Spinal cord (tissue), 10 donors: ENCODE measurements around the gene ZNF512B. TPM values are rescaled to one million over a fixed set of nuclear protein-coding genes. Genes with fewer than 3 reads are reported as not detected.
"Not testable (repeated sequence)": the region's sequence is repeated elsewhere in the genome, so short reads cannot be mapped to it uniquely, and the experiment has no call there.

Experiments
- DNase-seq, 6 donors: peaks; one replicate each; pipeline versions ENCODE4 v3.0.0 to v3.0.0-alpha.2; 2013 to 2015; ENCODE audit warnings: low spot score in 6 of 6, low read depth in 4 of 6
- H3K27ac ChIP-seq: one replicate; pipeline ENCODE4 v1.5.1; 2013; ENCODE audit warnings: low read depth, low read length, control low read depth
- H3K27me3 ChIP-seq: one replicate; pipeline ENCODE4 v1.6.1; 2013; ENCODE audit warnings: low read length; ENCODE audit not compliant: control insufficient read depth, insufficient read depth
- H3K36me3 ChIP-seq: one replicate; pipeline ENCODE4 v1.6.1; 2013; ENCODE audit warnings: low read length; ENCODE audit not compliant: control insufficient read depth, insufficient read depth
- H3K4me1 ChIP-seq: one replicate; pipeline ENCODE4 v1.6.1; 2013; ENCODE audit warnings: low read length; ENCODE audit not compliant: control insufficient read depth, insufficient read depth
- H3K4me3 ChIP-seq: one replicate; pipeline ENCODE4 v1.5.1; 2013; ENCODE audit warnings: low read depth, low read length, control low read depth
- H3K9me3 ChIP-seq: one replicate; pipeline ENCODE4 v1.6.1; 2013; ENCODE audit warnings: low read length; ENCODE audit not compliant: control insufficient read depth, insufficient read depth
- WGBS: methylation state at CpG from one replicate; pipeline ENCODE4 v1.1.5; 2013; ENCODE audit warnings: missing lambda C conversion rate; ENCODE audit not compliant: insufficient coverage; 5-methylcytosine and 5-hydroxymethylcytosine counted together
- polyA plus RNA-seq, 2 donors: library from polyadenylated mRNA; unstranded; fragments of 120-200 nt; gene quantifications; one replicate each; pipeline ENCODE4 v1.2.1, GENCODE V29; 2013; ENCODE audit not compliant: insufficient read length in 2 of 2
- total RNA-seq, 2 donors: library from RNA; depleted of rRNA in 1 of 2; stranded (reverse); fragments of 120-200 nt in 1 of 2; fragments of >200 nt in 1 of 2; gene quantifications; one replicate each; pipeline versions ENCODE4 v1.2.3 to v1.2.4, GENCODE V29; 2013 to 2014
- donor health status: healthy.

ZNF512B gene
- total and polyA plus RNA-seq, 4 donors, result 10.6 to 44.7 (median 33.9) TPM

DNA sequence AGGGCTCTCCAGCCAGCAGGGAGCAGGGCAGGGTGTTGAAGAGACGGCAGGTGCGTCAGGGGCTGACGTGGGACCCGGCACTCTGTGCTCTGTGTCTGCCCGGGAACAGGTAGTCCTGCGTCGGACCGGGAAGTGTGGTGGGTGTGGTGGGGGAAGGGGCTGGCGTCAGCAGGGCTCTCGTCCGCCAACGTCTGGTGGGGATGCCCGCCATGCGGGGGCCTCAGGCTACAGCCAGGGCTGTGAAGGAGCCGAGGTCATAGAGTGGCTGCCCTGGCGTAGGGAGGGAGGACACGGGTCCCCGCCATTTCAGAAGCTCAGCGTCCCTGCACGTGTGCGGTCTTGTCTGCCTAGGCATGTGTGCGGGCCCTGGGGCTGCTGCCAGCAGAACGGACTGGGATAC is 49.5 kb downstream of the ZNF512B start:
- Histone ChIP-seq H3K27ac (no peak overlapping the region), H3K4me1 (peaks cover 5% of the 10 kb centered on the region), H3K36me3 (peaks cover 33% of the 10 kb centered on the region), H3K9me3 (no peaks in the 10 kb centered on the region), H3K27me3 (no peaks in the 10 kb centered on the region), H3K4me3 (no peak overlapping the region)
- DNase-seq, result no peak
- 92% methylated on average over 21 of the region's 23 CpGs for WGBS

DNA sequence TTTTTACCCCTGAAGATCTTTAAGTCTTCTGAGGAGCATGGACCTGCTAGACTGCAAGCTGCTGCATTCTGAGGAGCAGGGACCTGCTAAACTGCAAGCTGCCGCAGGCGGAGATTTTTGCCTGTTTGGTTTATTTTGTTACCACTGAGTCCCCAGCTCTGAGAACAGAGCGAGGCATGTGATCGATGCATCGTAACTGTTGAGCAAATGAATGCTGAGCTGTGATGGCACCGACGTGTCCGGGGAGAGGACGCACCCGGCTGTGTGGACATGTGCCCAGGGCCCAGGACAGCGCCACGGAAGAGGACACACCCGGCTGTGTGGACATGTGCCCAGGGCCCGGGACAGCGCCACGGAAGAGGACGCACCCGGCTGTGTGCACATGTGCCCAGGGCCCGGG is 50.6 kb downstream of the ZNF512B start:
- Histone ChIP-seq H3K27ac (no peak overlapping the region), H3K36me3 (peaks cover 26% of the 10 kb centered on the region), H3K4me1 (peaks cover 5% of the 10 kb centered on the region), H3K27me3 (no peaks in the 10 kb centered on the region), H3K9me3 (no peaks in the 10 kb centered on the region), H3K4me3 (no peak overlapping the region)
- WGBS, result 85% methylated on average over 11 of the region's 19 CpGs
- no peak for DNase-seq

- H3K4me3 ChIP-seq, result no peak overlapping the region
- WGBS, result 79% methylated on average over 11 of the region's 11 CpGs
- DNase-seq, result no peak
- H3K27ac ChIP-seq, result no peak overlapping the region
- H3K9me3 ChIP-seq, result no peaks in the 10 kb centered on the region
- peaks cover 26% of the 10 kb centered on the region for H3K36me3 ChIP-seq
- no peaks in the 10 kb centered on the region for H3K27me3 ChIP-seq
- H3K4me1 ChIP-seq, result peaks cover 3% of the 10 kb centered on the region
These were observed 51.9 kb downstream of the ZNF512B start for GRCh38 chr20:63917811-63918210.

DNA sequence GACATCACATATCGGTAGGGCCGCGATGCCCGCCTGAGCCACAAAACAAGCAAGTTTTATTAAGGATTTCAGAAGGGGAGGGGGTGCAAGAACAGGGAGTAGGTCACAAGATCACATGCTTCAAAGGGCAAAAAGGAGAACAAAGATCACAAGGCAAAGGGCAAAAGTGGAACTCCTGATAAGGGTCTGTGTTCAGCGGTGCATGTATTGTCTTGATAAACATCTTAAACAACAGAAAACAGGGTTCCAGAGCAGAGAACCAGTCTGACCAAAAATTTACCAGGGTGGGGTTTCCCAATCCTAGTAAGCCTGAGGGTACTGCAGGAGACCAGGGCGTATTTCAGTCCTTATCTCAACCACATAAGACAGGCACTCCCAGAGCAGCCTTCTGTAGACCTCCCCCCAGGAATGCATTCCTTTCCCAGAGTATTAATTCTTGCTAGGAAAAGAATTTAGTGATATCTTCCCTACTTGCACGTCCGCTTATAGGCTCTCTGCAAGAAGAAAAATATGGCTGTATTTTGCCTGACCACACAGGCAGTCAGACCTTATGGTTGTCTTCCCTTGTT is 53.3 kb downstream of the ZNF512B start:
- not testable (repeated sequence) for H3K9me3 ChIP-seq, H3K27ac ChIP-seq, H3K27me3 ChIP-seq, H3K4me3 ChIP-seq, DNase-seq
- 90% methylated on average over 2 of the region's 8 CpGs for WGBS
- H3K36me3 ChIP-seq, result peaks cover 17% of the 10 kb centered on the region
- peaks cover 13% of the 10 kb centered on the region for H3K4me1 ChIP-seq

- 75% methylated on average over 5 of the region's 6 CpGs for WGBS
- Histone ChIP-seq H3K27ac (no peak overlapping the region), H3K9me3 (no peaks in the 10 kb centered on the region), H3K4me3 (no peak overlapping the region), H3K4me1 (peaks cover 18% of the 10 kb centered on the region), H3K36me3 (peaks cover 17% of the 10 kb centered on the region), H3K27me3 (no peaks in the 10 kb centered on the region)
- no peak for DNase-seq
These were observed 54.3 kb downstream of the ZNF512B start for GRCh38 chr20:63915471-63915870.

GRCh38 chr20:63913768-63914167 is 56.0 kb downstream of the ZNF512B start:
- Histone ChIP-seq H3K4me3 (no peak overlapping the region), H3K9me3 (no peaks in the 10 kb centered on the region), H3K27ac (no peak overlapping the region), H3K27me3 (no peaks in the 10 kb centered on the region), H3K36me3 (peaks cover 10% of the 10 kb centered on the region), H3K4me1 (peaks cover 18% of the 10 kb centered on the region)
- WGBS, result 99% methylated on average over 9 of the region's 12 CpGs
- DNase-seq, result no peak

DNA sequence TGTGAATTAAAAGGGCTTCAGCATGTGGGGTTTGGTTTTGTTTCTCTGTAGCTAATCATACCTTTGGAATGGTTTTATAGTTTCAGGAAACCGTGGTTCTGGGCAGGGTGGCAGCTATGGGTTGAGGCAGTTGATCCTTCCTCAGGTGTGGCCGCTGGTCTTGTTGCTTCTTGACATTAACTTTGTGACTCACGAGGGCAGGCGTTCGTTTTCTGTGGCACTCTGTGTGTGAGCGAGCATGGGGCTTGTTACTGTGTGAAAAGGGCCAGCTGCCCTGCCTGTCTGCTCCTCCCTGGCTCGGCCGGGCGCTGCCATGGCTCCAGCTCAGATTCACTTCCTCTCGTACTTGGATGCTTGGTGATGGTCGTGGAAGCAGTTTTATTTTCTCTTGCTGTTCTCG is 58.6 kb downstream of the ZNF512B start:
- no peak overlapping the region for H3K27ac ChIP-seq
- H3K4me3 ChIP-seq, result no peak overlapping the region
- no peaks in the 10 kb centered on the region for H3K27me3 ChIP-seq
- H3K36me3 ChIP-seq, result peaks cover 4% of the 10 kb centered on the region
- peak in 1 of 6 donors; percentile 55 for DNase-seq
- peaks cover 18% of the 10 kb centered on the region for H3K4me1 ChIP-seq
- WGBS, result 36% methylated on average over 10 of the region's 12 CpGs
- no peaks in the 10 kb centered on the region for H3K9me3 ChIP-seq

GRCh38 chr20:63908008-63908682 is 61.6 kb downstream of the ZNF512B start:
- WGBS, result 91% methylated on average over 16 of the region's 16 CpGs

More at GRCh38 chr20:63908008-63908682, 61.6 kb downstream of the ZNF512B start:
- DNase-seq, result no peak
- H3K4me1 ChIP-seq, result peaks cover 18% of the 10 kb centered on the region
- H3K27me3 ChIP-seq, result no peaks in the 10 kb centered on the region
- no peaks in the 10 kb centered on the region for H3K9me3 ChIP-seq
- H3K36me3 ChIP-seq, result peaks cover 4% of the 10 kb centered on the region
- H3K4me3 ChIP-seq, result no peak overlapping the region
- H3K27ac ChIP-seq, result no peak overlapping the region
